HUES48 (cell line): Measurements from ENCODE around the gene SARM1.

Experiments
- H3K27ac ChIP-seq: one replicate; pipeline ENCODE4 v1.7.0; 2013; ENCODE audit warnings: low read depth, low read length, inconsistent platforms
- H3K27me3 ChIP-seq: 2 replicates; pipeline ENCODE4 v1.6.1; 2013; ENCODE audit warnings: mild to moderate bottlenecking, low read length; ENCODE audit not compliant: control insufficient read depth, insufficient read depth
- H3K36me3 ChIP-seq: 2 replicates; pipeline ENCODE4 v1.6.1; 2013; ENCODE audit warnings: low read length; ENCODE audit not compliant: control insufficient read depth, insufficient read depth
- H3K4me1 ChIP-seq: 2 replicates; pipeline ENCODE4 v1.6.1; 2013; ENCODE audit warnings: mild to moderate bottlenecking, low read length; ENCODE audit not compliant: control insufficient read depth, insufficient read depth
- H3K4me3 ChIP-seq: 2 replicates; pipeline ENCODE4 v1.5.1; 2013; ENCODE audit warnings: mild to moderate bottlenecking, low read depth, low read length
- H3K9ac ChIP-seq: 2 replicates; pipeline ENCODE4 v1.6.1; 2013; ENCODE audit warnings: mild to moderate bottlenecking, low read depth, low read length, moderate library complexity
- H3K9me3 ChIP-seq: 2 replicates; pipeline ENCODE4 v1.6.1; 2013; ENCODE audit warnings: low read length; ENCODE audit not compliant: control insufficient read depth, insufficient read depth

Gene SARM1

DNA sequence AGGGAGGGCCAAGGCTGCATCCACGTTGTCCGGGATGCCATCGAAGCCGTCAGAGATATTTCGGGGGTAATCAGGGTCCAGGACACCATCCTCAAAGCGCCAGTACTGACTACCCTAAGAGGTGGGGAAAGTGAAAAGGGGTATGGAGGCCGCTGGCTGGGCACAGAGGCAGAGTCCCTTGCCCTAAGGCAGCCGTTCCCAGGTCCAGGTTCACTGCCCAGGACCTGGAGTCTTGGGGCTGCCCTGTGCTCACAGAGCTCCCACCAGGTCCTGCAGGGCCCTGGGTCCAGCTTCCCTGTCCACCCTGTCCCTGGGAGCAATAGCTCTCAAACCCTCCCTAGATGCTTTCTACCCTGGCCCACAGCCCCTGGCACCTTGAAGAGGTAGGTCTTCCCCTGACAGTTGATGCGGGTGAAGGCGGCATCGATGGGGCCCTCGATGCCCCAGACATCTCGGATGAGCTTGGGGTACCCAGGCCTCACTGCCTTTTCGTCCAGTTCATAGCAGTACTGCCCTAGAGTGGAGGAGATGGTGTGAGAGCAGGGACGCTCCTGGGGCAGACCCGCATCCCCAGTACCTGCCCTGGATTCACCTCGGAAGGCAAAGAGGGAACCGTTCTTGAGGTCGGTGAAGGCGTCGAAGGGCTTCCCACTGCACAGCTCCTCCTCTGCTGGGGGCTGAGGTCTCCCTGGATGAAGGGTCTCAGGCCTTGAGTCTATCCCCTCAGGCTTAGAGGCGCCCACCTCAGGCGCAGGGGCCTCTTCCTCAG lies 2.4 kb upstream of the SARM1 start:
- Histone ChIP-seq H3K4me3 (no peak overlapping the region), H3K4me1 (peaks cover 17% of the 10 kb centered on the region), H3K27me3 (peaks cover 19% of the 10 kb centered on the region), H3K9me3 (no peaks in the 10 kb centered on the region), H3K9ac (no peak overlapping the region), H3K36me3 (no peaks in the 10 kb centered on the region; the same call in 1 of the 2 replicates), H3K27ac (no peak overlapping the region)

DNA sequence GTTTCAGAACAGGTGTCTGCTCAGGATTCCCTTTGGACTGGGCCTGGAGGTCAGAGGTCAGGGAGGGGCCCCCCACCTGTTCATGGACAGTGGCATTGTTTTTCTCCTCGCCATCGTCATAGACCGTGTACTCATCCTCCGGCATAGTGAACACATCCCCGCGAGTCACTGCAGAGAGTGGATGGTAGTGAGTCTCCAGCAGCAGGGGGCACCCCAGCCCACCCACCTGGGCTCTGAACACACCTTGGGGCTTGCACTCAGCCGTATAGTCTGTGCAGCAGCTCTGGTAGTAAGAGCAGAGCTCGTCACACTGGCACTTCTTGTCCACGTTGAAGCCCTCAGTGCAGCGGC lies 1.8 kb upstream of the SARM1 start:
- peak overlapping the region; percentile 74 for H3K27ac ChIP-seq
- peaks cover 17% of the 10 kb centered on the region for H3K4me1 ChIP-seq
- no peaks in the 10 kb centered on the region for H3K9me3 ChIP-seq
- no peaks in the 10 kb centered on the region; the same call in 1 of the 2 replicates for H3K36me3 ChIP-seq
- no peak overlapping the region for H3K4me3 ChIP-seq
- H3K27me3 ChIP-seq: peaks cover 19% of the 10 kb centered on the region
- no peak overlapping the region for H3K9ac ChIP-seq

DNA sequence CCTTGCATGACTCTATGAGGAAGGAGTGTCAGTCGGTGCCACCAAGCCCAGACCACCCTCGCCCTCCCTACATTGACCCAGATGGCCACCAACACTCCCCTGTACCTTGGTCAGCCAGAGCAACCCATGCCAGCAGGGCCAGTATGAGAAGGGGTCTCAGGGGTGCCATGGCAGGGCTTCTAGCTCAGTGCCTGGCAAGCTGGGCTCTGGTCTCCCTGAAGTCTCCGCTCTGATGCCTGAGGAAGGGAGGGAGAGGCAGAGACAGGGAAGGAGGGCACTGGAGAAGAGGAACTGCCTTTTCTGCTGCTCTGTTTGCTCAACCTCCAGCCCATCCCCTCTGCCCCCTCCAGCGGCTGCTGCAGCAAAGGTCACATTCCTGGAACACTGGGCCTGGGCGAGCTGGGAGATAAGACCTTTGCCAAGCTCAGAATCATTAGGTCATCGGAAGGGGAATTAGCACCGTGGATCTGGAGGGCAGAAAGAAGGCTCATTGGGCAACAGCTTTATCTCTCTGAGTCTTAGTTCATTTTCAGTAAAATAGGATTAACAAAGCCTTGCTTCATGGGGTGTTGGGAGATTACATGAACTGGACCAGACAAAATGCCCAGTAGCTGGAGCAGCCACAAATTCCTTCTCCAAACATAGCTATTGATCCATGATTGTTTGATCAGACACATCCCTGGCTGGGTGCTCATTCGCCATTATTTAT lies 1.3 kb upstream of the SARM1 start, which contains the start of gene VTN:
Gene VTN (minus strand): TSS at position 273 of the 709 bp plus-strand sequence. CDS start 104 bp downstream, at position 169.
- H3K27me3 ChIP-seq: peaks cover 19% of the 10 kb centered on the region
- H3K27ac ChIP-seq: peak within 1 kb of the TSS; percentile 74
- no peaks in the 10 kb centered on the region for H3K9me3 ChIP-seq
- peaks cover 17% of the 10 kb centered on the region for H3K4me1 ChIP-seq
- no peaks in the 10 kb centered on the region; the same call in 1 of the 2 replicates for H3K36me3 ChIP-seq
- no peak within 1 kb of the TSS for H3K9ac ChIP-seq
- H3K4me3 ChIP-seq: peak within 1 kb of the TSS; percentile 83

DNA sequence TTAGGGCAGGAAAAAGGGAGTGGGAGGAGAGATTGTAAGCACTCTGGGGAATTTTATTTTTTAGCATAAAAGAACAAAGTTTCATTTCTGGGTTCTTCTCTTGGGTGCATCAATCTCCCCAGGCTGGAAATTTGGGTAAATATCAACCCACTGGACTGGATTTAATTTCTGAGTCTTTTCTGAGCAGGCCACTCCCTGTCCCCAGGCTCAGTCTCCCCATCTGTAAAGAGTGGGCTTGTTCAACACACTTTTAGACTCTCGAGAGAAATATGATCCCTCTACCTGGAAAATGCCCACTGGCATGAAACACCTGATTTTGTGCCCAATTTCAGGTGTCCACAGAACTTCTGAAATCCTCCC lies 770 bp upstream of the SARM1 start:
- H3K27me3 ChIP-seq: peaks cover 19% of the 10 kb centered on the region
- H3K4me3 ChIP-seq: peak overlapping the region; percentile 83
- H3K9me3 ChIP-seq: no peaks in the 10 kb centered on the region
- no peaks in the 10 kb centered on the region for H3K36me3 ChIP-seq
- peak overlapping the region; percentile 74 for H3K27ac ChIP-seq
- no peak overlapping the region for H3K9ac ChIP-seq
- peaks cover 17% of the 10 kb centered on the region for H3K4me1 ChIP-seq

DNA sequence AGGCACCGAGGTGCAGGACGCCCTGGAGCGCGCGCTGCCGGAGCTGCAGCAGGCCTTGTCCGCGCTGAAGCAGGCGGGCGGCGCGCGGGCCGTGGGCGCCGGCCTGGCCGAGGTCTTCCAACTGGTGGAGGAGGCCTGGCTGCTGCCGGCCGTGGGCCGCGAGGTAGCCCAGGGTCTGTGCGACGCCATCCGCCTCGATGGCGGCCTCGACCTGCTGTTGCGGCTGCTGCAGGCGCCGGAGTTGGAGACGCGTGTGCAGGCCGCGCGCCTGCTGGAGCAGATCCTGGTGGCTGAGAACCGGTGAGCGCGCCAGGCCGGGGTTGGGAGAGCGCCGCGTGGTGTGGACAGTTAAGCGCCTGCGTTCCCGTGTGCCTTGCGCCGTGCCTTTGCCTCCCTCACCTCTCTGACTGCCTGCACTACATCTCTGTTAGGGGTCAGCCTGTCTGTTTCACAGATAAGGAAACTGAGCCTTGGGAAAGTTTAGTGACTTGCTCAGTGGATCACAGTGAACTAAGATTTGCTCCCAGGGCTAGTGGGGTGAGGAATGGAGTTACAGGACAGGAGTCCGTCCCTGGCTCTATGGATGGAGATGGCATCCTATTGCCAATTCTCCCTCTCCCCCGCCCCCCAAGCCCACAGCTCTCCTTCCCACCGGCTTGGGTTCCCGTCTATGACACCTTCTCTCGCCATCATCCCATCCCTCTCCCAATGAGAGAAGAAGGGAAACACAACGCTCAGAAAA lies 880 bp downstream of the SARM1 start:
- peaks cover 19% of the 10 kb centered on the region for H3K27me3 ChIP-seq
- peak overlapping the region; percentile 83 for H3K4me3 ChIP-seq
- no peaks in the 10 kb centered on the region for H3K9me3 ChIP-seq
- no peak overlapping the region for H3K27ac ChIP-seq
- H3K4me1 ChIP-seq: peaks cover 17% of the 10 kb centered on the region
- H3K36me3 ChIP-seq: no peaks in the 10 kb centered on the region
- no peak overlapping the region for H3K9ac ChIP-seq

DNA sequence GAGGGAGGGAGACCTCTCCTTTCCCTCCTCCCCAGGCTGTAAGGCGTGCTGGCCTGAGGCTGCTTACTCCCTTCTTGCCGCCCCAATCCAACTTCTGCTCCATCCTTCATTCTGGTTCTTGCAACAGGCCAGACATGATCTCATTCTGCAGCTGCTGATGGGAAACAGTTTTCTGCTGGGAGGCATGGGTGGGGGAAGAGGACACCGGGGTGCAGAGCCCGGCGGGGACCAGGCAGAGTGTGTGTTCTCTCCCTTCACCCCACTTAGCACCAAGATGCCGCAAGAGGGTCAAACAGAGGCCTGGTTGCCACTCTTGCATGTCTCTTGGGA lies 1.4 kb downstream of the SARM1 start:
- peaks cover 17% of the 10 kb centered on the region for H3K4me1 ChIP-seq
- no peak overlapping the region for H3K27ac ChIP-seq
- H3K4me3 ChIP-seq: no peak overlapping the region; the same call in 1 of the 2 replicates
- H3K36me3 ChIP-seq: no peaks in the 10 kb centered on the region
- no peaks in the 10 kb centered on the region for H3K9me3 ChIP-seq
- H3K9ac ChIP-seq: no peak overlapping the region
- peaks cover 19% of the 10 kb centered on the region for H3K27me3 ChIP-seq

DNA sequence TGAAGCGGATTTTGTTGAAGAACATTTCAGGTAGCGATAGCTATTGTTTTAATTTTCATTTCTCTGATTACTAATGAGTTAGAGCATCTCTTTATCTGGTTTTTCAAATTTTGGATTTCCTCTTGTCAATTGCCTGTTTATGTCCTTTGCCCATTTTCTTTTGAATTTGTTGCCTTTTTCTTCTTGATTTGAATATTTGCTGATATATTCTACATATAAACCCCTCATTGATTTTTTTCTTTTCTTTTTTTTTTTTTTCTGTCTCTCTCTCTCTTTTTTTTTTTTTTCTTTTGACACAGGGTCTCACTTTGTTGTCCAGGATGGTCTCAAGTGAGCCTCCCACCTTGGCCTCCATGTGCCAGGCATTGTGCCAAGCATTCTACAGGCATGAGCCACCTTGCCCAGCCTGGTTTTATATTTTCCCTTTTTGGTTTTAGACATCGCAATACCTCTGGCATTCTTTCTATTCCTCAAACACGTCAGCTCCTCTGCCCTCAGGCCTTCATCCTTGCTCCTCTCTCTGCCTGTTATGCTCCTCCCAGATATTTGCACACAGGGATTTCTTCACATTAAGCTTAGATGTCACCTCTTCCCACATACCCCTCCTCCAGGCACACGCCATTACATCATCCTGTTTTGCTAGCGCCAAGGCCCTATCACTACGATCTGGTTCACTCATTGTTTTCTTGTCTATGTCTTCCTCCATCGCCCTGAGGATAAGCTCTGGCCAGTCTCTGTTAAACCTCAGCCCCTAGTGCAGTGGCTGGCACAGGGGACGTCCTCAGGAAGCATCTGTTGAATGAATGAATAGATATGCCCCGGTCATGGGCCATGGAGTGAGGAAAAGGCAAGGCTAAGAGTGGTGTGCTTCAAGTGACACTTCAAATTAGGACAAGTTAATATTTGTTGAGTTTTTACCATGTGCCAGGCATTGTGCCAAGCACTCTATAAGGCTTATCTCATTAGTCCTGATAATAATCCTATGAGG lies 8.6 kb downstream of the SARM1 start:
- H3K36me3 ChIP-seq: no peaks in the 10 kb centered on the region
- H3K9ac ChIP-seq: no peak overlapping the region
- H3K27ac ChIP-seq: no peak overlapping the region
- no peaks in the 10 kb centered on the region for H3K9me3 ChIP-seq
- H3K27me3 ChIP-seq: peaks cover 52% of the 10 kb centered on the region
- H3K4me3 ChIP-seq: no peak overlapping the region
- no peaks in the 10 kb centered on the region for H3K4me1 ChIP-seq

DNA sequence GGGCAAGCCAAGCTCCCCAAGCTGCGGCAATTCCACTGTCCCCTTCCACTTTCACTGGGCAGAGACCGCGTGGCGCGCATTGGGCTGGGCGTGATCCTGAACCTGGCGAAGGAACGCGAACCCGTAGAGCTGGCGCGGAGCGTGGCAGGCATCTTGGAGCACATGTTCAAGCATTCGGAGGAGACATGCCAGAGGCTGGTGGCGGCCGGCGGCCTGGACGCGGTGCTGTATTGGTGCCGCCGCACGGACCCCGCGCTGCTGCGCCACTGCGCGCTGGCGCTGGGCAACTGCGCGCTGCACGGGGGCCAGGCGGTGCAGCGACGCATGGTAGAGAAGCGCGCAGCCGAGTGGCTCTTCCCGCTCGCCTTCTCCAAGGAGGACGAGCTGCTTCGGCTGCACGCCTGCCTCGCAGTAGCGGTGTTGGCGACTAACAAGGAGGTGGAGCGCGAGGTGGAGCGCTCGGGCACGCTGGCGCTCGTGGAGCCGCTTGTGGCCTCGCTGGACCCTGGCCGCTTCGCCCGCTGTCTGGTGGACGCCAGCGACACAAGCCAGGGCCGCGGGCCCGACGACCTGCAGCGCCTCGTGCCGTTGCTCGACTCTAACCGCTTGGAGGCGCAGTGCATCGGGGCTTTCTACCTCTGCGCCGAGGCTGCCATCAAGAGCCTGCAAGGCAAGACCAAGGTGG lies 9.8 kb downstream of the SARM1 start:
- Histone ChIP-seq H3K27me3 (peaks cover 64% of the 10 kb centered on the region), H3K4me3 (peak overlapping the region; percentile 52; the same call in 1 of the 2 replicates), H3K4me1 (no peaks in the 10 kb centered on the region), H3K9me3 (no peaks in the 10 kb centered on the region), H3K9ac (no peak overlapping the region), H3K27ac (no peak overlapping the region), H3K36me3 (no peaks in the 10 kb centered on the region)

DNA sequence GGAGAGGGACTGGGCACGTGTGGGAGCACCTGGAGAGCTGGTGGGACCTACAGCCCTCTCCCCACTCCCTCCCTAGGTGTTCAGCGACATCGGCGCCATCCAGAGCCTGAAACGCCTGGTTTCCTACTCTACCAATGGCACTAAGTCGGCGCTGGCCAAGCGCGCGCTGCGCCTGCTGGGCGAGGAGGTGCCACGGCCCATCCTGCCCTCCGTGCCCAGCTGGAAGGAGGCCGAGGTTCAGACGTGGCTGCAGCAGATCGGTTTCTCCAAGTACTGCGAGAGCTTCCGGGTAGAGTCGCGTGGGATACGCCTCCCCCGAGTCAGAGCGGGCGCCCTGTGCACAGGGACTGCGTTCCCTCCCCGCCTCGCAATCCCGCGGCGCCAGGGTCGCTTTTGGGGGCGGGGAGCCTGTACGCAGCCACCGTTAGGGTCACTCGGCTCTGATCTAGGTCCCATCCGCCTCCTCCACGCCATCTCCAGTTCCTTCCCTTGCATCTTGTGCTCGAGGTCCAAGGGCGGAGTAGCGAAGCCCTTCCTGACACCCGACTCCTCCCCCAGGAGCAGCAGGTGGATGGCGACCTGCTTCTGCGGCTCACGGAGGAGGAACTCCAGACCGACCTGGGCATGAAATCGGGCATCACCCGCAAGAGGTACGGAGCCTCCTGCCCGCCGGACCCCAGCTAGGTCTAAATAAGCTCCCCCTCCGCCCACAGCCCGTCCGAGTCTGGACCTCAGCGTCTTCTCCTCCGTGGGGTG lies 13.0 kb downstream of the SARM1 start:
- H3K27ac ChIP-seq: no peak overlapping the region
- no peaks in the 10 kb centered on the region for H3K9me3 ChIP-seq
- H3K4me3 ChIP-seq: peak overlapping the region; percentile 66
- H3K4me1 ChIP-seq: no peaks in the 10 kb centered on the region
- peaks cover 3% of the 10 kb centered on the region; the same call in 1 of the 2 replicates for H3K36me3 ChIP-seq
- peaks cover 67% of the 10 kb centered on the region for H3K27me3 ChIP-seq
- H3K9ac ChIP-seq: no peak overlapping the region
